ENCODE measurements around the gene ACTN2.

Gene ACTN2

DNA sequence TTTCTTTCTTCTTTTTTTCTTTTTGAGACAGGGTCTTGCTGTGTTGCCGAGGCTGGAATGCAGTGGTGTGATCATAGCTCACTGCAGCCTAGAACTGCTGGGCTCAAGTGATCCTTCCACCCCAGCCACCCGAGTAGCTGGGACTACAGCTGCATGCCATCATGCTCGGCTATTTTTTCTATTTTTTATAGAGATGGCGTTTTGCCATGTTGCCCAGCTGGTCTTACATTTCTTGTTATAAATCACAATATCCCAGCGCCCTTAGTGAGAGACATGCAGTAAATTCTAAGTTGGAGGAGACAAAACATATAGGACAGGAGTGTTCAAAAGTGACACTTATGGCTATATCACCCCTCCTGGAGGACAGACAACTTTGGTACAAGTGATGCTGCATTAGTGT, 31.3 kb upstream of the ACTN2 start:
- TF ChIP-seq ZNF16 (tag by site-specific recombination; IDR thresholded peaks at IDR 0.05; ENCODE audit: low read depth) (no peak), ZNF654 (tag by site-specific recombination; IDR thresholded peaks at IDR 0.05; ENCODE audit: low read depth) (no peak), ZBTB17 (tag by site-specific recombination; IDR thresholded peaks at IDR 0.05) (peak; percentile 47; the same call in 1 of the 2 replicates), ZNF366 (tag by site-specific recombination; conservative IDR thresholded peaks at IDR 0.05) (peak; percentile 9; the same call in 1 of the 2 replicates)
- TF ChIP-seq, protein P1, sequence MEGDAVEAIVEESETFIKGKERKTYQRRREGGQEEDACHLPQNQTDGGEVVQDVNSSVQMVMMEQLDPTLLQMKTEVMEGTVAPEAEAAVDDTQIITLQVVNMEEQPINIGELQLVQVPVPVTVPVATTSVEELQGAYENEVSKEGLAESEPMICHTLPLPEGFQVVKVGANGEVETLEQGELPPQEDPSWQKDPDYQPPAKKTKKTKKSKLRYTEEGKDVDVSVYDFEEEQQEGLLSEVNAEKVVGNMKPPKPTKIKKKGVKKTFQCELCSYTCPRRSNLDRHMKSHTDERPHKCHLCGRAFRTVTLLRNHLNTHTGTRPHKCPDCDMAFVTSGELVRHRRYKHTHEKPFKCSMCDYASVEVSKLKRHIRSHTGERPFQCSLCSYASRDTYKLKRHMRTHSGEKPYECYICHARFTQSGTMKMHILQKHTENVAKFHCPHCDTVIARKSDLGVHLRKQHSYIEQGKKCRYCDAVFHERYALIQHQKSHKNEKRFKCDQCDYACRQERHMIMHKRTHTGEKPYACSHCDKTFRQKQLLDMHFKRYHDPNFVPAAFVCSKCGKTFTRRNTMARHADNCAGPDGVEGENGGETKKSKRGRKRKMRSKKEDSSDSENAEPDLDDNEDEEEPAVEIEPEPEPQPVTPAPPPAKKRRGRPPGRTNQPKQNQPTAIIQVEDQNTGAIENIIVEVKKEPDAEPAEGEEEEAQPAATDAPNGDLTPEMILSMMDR (tag by site-specific recombination; IDR thresholded peaks at IDR 0.05) = 0 out of 2 replicates have a peak, but pooled peaks have one; percentile 20
- TF ChIP-seq, protein P2, sequence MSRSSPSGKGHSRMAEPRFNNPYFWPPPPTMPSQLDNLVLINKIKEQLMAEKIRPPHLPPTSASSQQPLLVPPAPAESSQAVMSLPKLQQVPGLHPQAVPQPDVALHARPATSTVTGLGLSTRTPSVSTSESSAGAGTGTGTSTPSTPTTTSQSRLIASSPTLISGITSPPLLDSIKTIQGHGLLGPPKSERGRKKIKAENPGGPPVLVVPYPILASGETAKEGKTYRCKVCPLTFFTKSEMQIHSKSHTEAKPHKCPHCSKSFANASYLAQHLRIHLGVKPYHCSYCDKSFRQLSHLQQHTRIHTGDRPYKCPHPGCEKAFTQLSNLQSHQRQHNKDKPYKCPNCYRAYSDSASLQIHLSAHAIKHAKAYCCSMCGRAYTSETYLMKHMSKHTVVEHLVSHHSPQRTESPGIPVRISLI (tag by site-specific recombination; IDR thresholded peaks at IDR 0.05) = 0 out of 2 replicates have a peak, but pooled peaks have one; percentile 66
- TF ChIP-seq, protein P3, sequence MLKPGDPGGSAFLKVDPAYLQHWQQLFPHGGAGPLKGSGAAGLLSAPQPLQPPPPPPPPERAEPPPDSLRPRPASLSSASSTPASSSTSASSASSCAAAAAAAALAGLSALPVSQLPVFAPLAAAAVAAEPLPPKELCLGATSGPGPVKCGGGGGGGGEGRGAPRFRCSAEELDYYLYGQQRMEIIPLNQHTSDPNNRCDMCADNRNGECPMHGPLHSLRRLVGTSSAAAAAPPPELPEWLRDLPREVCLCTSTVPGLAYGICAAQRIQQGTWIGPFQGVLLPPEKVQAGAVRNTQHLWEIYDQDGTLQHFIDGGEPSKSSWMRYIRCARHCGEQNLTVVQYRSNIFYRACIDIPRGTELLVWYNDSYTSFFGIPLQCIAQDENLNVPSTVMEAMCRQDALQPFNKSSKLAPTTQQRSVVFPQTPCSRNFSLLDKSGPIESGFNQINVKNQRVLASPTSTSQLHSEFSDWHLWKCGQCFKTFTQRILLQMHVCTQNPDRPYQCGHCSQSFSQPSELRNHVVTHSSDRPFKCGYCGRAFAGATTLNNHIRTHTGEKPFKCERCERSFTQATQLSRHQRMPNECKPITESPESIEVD (tag by site-specific recombination; IDR thresholded peaks at IDR 0.05) = peak; percentile 8; the same call in 1 of the 2 replicates
- ChIA-PET POLR2A (interaction anchor here (0.7 kb wide), 1 partner anchor 542 kb away, joined by 3 read pairs; no protein-coding TSS in a partner anchor), CTCF (no interaction called here)
- Histone ChIP-seq H3K9me3 (ENCODE audit: control insufficient read depth, insufficient read depth, low read depth, low read length) (no peaks in the 10 kb centered on the region), H3K4me3 (ENCODE audit: low read depth, low read length) (no peak overlapping the region), H3K4me1 (ENCODE audit: control insufficient read depth, insufficient read depth, low read length) (no peaks in the 10 kb centered on the region), H3K36me3 (ENCODE audit: control insufficient read depth in 2 of 2, insufficient read depth in 1 of 2, low read length in 2 of 2) (no peaks in the 10 kb centered on the region), H3K27ac (ENCODE audit: extremely low read depth, low read depth, low read length) (no peak overlapping the region)

DNA sequence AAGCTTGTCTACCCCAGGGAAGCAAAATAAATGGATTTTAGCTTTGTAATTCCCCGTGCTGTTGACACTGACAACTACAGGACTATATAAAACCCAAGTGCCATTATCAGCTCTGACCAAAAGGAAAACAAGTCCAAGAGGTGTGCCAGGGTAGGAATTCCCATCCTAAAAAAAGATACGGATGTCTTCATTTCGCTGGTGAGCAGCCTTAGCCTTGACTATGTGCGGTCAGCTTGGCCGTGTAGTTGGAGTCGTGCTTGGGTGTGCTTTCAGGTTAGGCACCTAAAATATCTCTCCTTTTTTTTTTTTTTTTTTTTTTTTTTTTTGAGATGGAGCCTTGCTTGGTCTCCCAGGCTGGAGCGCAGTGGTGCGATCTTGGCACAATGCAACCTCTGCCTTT, 28.9 kb upstream of the ACTN2 start:
- CTCF ChIA-PET = interaction anchor here (1.4 kb wide), 1 partner anchor 48 kb away, joined by 4 read pairs; no protein-coding TSS in a partner anchor
- H3K9me3 ChIP-seq (ENCODE audit: control insufficient read depth, insufficient read depth, low read depth, low read length) = no peaks in the 10 kb centered on the region
- POLR2A ChIA-PET = no interaction called here
- no peaks in the 10 kb centered on the region for H3K4me1 ChIP-seq (ENCODE audit: control insufficient read depth, insufficient read depth, low read length)
- no peak overlapping the region for H3K27ac ChIP-seq (ENCODE audit: extremely low read depth, low read depth, low read length)
- H3K4me3 ChIP-seq (ENCODE audit: low read depth, low read length) = no peak overlapping the region
- H3K36me3 ChIP-seq (ENCODE audit: control insufficient read depth in 2 of 2, insufficient read depth in 1 of 2, low read length in 2 of 2) = no peaks in the 10 kb centered on the region
- no peak for TF ChIP-seq ZNF776 (tag by site-specific recombination; IDR thresholded peaks at IDR 0.05; ENCODE audit: borderline replicate concordance)
- TF ChIP-seq KLF1 (tag by site-specific recombination; IDR thresholded peaks at IDR 0.05) = no peak
- TF ChIP-seq, protein P4, sequence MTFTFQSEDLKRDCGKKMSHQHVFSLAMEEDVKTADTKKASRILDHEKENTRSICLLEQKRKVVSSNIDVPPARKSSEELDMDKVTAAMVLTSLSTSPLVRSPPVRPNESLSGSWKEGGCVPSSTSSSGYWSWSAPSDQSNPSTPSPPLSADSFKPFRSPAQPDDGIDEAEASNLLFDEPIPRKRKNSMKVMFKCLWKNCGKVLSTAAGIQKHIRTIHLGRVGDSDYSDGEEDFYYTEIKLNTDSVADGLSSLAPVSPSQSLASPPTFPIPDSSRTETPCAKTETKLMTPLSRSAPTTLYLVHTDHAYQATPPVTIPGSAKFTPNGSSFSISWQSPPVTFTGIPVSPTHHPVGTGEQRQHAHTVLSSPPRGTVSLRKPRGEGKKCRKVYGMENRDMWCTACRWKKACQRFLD (tag by site-specific recombination; IDR thresholded peaks at IDR 0.05) = no peak
- TF ChIP-seq GLIS2 (tag by site-specific recombination; IDR thresholded peaks at IDR 0.05) = no peak

DNA sequence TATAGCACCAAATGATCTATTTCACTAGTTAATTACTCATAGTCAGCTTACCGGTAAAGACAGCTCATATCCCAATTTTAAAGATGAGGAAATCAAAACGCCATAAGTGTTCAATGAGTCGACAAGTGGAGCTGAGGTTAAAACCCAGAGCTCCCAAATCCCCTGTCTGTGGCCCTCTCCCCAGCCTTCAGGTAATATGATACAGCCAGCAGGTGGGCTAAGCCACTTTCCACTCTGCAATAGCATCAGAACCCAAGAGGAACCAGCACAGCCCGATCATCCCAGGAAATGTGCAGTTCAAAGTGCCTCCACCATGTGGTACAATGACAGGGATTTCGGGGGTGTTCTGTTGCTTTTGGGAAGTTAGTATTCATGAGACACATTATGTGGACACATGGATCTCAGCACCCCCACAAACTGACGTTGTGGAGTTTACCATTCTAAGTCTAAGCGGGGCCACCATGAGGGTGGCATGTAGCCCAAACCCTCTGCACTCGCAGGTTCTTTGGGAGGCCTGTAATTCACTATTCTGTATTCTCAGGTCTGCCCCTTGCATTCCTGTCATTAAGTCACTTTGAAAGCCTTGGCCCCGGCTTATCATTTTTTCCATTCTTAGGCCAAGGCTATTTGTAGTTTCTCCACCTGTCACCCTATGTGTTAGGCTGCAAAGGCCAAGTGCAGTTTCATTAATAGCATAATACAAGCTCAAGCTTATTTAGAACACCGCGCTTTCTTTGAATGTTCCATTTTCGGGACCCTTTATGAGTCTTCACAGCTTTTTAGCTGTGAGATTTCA, 26.3 kb upstream of the ACTN2 start:
- Histone ChIP-seq H3K4me1 (ENCODE audit: control insufficient read depth, insufficient read depth, low read length) (no peaks in the 10 kb centered on the region), H3K27ac (ENCODE audit: extremely low read depth, low read depth, low read length) (no peak overlapping the region), H3K9me3 (ENCODE audit: control insufficient read depth, insufficient read depth, low read depth, low read length) (no peaks in the 10 kb centered on the region), H3K36me3 (ENCODE audit: control insufficient read depth in 2 of 2, insufficient read depth in 1 of 2, low read length in 2 of 2) (no peaks in the 10 kb centered on the region), H3K4me3 (ENCODE audit: low read depth, low read length) (no peak overlapping the region)
- POLR2A ChIA-PET = no interaction called here
- CTCF ChIA-PET = interaction anchor here (0.5 to 0.7 kb wide), 2 partner anchors 76 to 134 kb away, joined by 3 read pairs; no protein-coding TSS in a partner anchor
- TF ChIP-seq ZNF529 (tag by site-specific recombination; IDR thresholded peaks at IDR 0.05; ENCODE audit: insufficient replicate concordance) = no peak
- TF ChIP-seq, protein P5, sequence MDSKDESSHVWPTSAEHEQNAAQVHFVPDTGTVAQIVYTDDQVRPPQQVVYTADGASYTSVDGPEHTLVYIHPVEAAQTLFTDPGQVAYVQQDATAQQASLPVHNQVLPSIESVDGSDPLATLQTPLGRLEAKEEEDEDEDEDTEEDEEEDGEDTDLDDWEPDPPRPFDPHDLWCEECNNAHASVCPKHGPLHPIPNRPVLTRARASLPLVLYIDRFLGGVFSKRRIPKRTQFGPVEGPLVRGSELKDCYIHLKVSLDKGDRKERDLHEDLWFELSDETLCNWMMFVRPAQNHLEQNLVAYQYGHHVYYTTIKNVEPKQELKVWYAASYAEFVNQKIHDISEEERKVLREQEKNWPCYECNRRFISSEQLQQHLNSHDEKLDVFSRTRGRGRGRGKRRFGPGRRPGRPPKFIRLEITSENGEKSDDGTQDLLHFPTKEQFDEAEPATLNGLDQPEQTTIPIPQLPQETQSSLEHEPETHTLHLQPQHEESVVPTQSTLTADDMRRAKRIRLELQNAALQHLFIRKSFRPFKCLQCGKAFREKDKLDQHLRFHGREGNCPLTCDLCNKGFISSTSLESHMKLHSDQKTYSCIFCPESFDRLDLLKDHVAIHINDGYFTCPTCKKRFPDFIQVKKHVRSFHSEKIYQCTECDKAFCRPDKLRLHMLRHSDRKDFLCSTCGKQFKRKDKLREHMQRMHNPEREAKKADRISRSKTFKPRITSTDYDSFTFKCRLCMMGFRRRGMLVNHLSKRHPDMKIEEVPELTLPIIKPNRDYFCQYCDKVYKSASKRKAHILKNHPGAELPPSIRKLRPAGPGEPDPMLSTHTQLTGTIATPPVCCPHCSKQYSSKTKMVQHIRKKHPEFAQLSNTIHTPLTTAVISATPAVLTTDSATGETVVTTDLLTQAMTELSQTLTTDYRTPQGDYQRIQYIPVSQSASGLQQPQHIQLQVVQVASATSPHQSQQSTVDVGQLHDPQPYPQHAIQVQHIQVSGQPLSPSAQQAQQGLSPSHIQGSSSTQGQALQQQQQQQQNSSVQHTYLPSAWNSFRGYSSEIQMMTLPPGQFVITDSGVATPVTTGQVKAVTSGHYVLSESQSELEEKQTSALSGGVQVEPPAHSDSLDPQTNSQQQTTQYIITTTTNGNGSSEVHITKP (tag by site-specific recombination; IDR thresholded peaks at IDR 0.05) = peak; percentile 55
